ENCODE measurements around the gene OR11A1. TPM values are rescaled to one million over a fixed set of nuclear protein-coding genes. Genes with fewer than 3 reads are reported as not detected.

The OR11A1 gene
- polyA plus RNA-seq, result not detected

- Mint-ChIP-seq H3K4me3 (no peak within 1 kb of the TSS), H3K27ac (no peak within 1 kb of the TSS), H3K9me3 (no peaks in the 10 kb centered on the region), H3K27me3 (ENCODE audit: low read depth in 3 of 3) (peaks cover 0 to 5% (median 3%) of the 10 kb centered on the region in 3 donors), H3K4me1 (no peaks in the 10 kb centered on the region), H3K36me3 (no peaks in the 10 kb centered on the region)
- no peak for DNase-seq
Measured at GRCh38 chr6:29456971-29457370, at the start of gene OR11A1, which contains the start of gene OR2H1. TSS of gene OR11A1 (minus strand) at chr6:29457071. CDS start at chr6:29427641, 29,430 bp downstream. TSS of gene OR2H1 (plus strand) at chr6:29457155. CDS start at chr6:29461770, 4,615 bp downstream.

DNA sequence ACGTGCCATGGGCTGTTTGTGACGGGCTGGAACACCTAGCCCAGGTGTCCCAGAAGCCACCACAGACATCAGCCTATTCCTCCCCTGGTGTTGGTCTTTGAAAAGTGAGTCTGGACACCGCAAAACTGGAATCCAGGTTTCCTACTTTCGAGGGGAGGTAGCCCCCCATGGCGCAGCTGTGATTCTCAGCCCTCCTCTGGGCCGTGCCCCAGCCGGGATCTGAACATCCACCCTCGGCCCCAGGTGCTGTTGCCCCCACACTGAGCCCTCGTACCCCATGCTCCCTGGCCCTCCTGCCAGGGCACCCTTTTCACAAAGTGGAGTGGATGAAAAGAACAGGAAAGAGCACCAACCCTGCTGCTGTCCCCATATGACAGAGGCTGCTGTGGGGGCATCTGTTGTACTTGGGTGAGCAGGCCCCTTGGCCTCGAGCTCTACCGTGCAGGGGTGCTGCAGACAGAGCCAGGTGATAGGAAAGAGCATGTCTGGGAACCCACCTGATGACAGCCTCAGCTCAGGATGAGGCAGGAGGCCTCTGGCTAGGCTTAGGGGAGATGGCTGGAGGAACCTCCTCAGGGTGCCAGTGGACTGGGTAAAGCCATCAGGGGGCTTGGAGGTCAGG is 49.7 kb upstream of the OR11A1 start:
- Mint-ChIP-seq H3K4me1 (no peaks in the 10 kb centered on the region), H3K36me3 (no peaks in the 10 kb centered on the region), H3K27me3 (ENCODE audit: low read depth in 3 of 3) (peaks cover 4 to 7% (median 7%) of the 10 kb centered on the region in 3 donors), H3K4me3 (no peak overlapping the region), H3K27ac (no peak overlapping the region), H3K9me3 (no peaks in the 10 kb centered on the region)
- no peak for DNase-seq

GRCh38 chr6:29505808-29506207 is 48.9 kb upstream of the OR11A1 start:
- no peaks in the 10 kb centered on the region for H3K4me1 Mint-ChIP-seq
- no peak overlapping the region for H3K4me3 Mint-ChIP-seq
- DNase-seq, result no peak
- H3K36me3 Mint-ChIP-seq, result no peaks in the 10 kb centered on the region
- H3K27ac Mint-ChIP-seq, result no peak overlapping the region
- H3K27me3 Mint-ChIP-seq (ENCODE audit: low read depth in 3 of 3), result peaks cover 4 to 8% (median 7%) of the 10 kb centered on the region in 3 donors
- no peaks in the 10 kb centered on the region for H3K9me3 Mint-ChIP-seq

DNA sequence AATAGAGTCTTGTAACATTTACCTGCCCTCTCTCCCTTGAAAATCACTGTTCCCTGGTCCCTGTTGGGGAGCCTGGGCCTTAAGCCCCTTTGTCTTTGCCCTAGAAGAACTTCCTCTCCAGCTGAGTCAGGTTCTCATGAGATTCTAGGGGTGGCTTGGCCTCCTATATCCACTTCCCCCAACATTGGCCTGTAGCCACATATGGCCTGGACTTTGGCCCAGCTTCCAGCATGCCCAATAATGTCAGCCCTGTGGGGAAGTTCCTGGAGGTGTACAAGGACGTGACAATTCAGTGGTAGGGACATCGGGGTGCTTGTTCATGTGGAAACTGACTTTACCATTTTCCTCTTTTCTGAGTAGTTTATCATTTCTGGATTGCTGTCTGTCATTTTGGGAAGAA is 48.1 kb upstream of the OR11A1 start:
- peaks cover 4 to 7% (median 7%) of the 10 kb centered on the region in 3 donors for H3K27me3 Mint-ChIP-seq (ENCODE audit: low read depth in 3 of 3)
- no peaks in the 10 kb centered on the region for H3K4me1 Mint-ChIP-seq
- H3K36me3 Mint-ChIP-seq, result no peaks in the 10 kb centered on the region
- no peaks in the 10 kb centered on the region for H3K9me3 Mint-ChIP-seq
- no peak overlapping the region for H3K4me3 Mint-ChIP-seq
- DNase-seq, result no peak
- no peak overlapping the region for H3K27ac Mint-ChIP-seq

- no peaks in the 10 kb centered on the region for H3K36me3 Mint-ChIP-seq
- no peak for DNase-seq
- H3K27ac Mint-ChIP-seq, result no peak overlapping the region
- no peaks in the 10 kb centered on the region for H3K4me1 Mint-ChIP-seq
- H3K9me3 Mint-ChIP-seq, result no peaks in the 10 kb centered on the region
- H3K27me3 Mint-ChIP-seq (ENCODE audit: low read depth in 3 of 3), result peaks cover 2 to 7% (median 4%) of the 10 kb centered on the region in 3 donors
- no peak overlapping the region for H3K4me3 Mint-ChIP-seq
Measured at GRCh38 chr6:29502597-29502996, 45.7 kb upstream of the OR11A1 start.

- Mint-ChIP-seq H3K36me3 (no peaks in the 10 kb centered on the region), H3K9me3 (no peaks in the 10 kb centered on the region), H3K27me3 (ENCODE audit: low read depth in 3 of 3) (peaks cover 2 to 7% (median 7%) of the 10 kb centered on the region in 3 donors), H3K27ac (no peak overlapping the region), H3K4me3 (no peak overlapping the region), H3K4me1 (no peaks in the 10 kb centered on the region)
- DNase-seq, result no peak
Measured at GRCh38 chr6:29502181-29502580, 45.3 kb upstream of the OR11A1 start.

GRCh38 chr6:29501106-29501505 is 44.2 kb upstream of the OR11A1 start:
- Mint-ChIP-seq H3K27ac (no peak overlapping the region), H3K36me3 (no peaks in the 10 kb centered on the region), H3K4me3 (no peak overlapping the region), H3K27me3 (ENCODE audit: low read depth in 3 of 3) (peaks cover 2 to 7% (median 7%) of the 10 kb centered on the region in 3 donors), H3K4me1 (no peaks in the 10 kb centered on the region), H3K9me3 (peaks cover 0 to 2% (median 0%) of the 10 kb centered on the region in 6 donors)
- no peak for DNase-seq

DNA sequence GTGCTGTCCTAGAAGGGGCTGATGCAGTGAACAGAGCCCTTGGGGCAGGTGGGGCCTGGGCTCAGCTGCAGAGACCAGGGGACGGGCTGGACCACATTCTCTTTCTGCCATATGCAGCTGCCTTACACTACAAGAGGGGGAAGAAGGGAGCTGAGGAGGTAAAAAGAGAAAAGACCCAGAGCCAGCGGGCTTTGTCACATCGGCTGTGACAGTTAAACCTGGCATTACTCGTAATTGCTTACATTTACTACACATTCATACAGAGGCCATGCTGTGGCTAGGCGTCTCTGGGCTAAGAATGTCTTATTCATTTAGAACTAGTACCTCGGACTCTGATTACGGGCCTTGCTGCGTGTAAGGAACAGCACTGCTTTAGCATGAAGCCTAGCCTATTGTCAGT is 43.7 kb upstream of the OR11A1 start:
- H3K4me1 Mint-ChIP-seq, result no peaks in the 10 kb centered on the region
- H3K4me3 Mint-ChIP-seq, result no peak overlapping the region
- H3K27ac Mint-ChIP-seq, result no peak overlapping the region

GRCh38 chr6:29499704-29500103 is 42.8 kb upstream of the OR11A1 start:
- H3K27ac Mint-ChIP-seq, result no peak overlapping the region
- H3K9me3 Mint-ChIP-seq, result peaks cover 0 to 2% (median 0%) of the 10 kb centered on the region in 6 donors
- DNase-seq, result no peak
- H3K36me3 Mint-ChIP-seq, result no peaks in the 10 kb centered on the region
- peaks cover 3 to 7% (median 6%) of the 10 kb centered on the region in 3 donors for H3K27me3 Mint-ChIP-seq (ENCODE audit: low read depth in 3 of 3)
- H3K4me3 Mint-ChIP-seq, result no peak overlapping the region
- no peaks in the 10 kb centered on the region for H3K4me1 Mint-ChIP-seq

More for the DNA sequence above, 43.7 kb upstream of the OR11A1 start:
- Mint-ChIP-seq H3K9me3 (peaks cover 0 to 2% (median 0%) of the 10 kb centered on the region in 6 donors), H3K36me3 (no peaks in the 10 kb centered on the region), H3K27me3 (ENCODE audit: low read depth in 3 of 3) (peaks cover 2 to 7% (median 7%) of the 10 kb centered on the region in 3 donors)
- DNase-seq, result no peak

DNA sequence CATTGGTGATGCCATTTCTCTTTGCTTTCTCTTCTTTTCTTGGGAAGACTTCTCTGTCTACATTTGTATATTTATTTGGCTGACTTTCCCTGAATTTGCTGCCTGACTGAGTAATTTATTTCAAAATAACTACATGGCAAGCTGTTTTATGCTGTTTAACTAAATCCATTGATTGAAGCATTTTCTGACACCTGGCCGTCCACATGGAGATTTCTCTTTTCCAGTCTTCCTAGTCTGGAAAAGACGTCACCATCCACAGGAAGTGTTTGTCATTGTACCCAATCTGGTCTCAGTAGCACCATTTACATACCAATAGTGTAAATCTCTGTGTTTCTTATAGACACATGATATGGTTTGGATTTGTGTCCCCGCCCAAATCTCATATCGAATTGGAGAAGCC is 40.1 kb upstream of the OR11A1 start:
- Mint-ChIP-seq H3K4me1 (no peaks in the 10 kb centered on the region), H3K27me3 (ENCODE audit: low read depth in 3 of 3) (peaks cover 4 to 6% (median 6%) of the 10 kb centered on the region in 3 donors), H3K27ac (no peak overlapping the region), H3K4me3 (no peak overlapping the region), H3K9me3 (peaks cover 0 to 2% (median 0%) of the 10 kb centered on the region in 6 donors), H3K36me3 (no peaks in the 10 kb centered on the region)
- no peak for DNase-seq

DNA sequence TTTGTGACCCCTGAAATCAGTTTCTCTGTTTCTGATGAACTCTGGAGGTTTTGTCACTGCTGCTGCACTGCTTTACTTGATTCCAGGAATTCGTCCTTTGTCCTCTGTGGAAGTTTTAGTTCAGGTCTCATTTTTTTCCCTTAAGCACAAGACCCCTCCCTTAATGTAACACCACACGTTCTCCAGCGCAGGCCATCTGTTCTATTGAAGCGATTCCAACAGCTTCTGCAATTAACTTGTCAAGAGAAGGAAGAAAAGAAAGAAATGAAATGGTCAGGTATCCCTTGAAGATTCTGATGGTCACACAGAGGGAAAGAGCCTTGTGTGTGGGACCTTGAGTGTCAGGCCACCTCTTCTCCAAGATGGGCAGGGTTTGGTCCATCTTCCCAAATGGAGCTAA is 38.7 kb upstream of the OR11A1 start:
- Mint-ChIP-seq H3K4me1 (no peaks in the 10 kb centered on the region), H3K27ac (no peak overlapping the region), H3K9me3 (peaks cover 0 to 2% (median 0%) of the 10 kb centered on the region in 6 donors), H3K4me3 (no peak overlapping the region), H3K36me3 (no peaks in the 10 kb centered on the region), H3K27me3 (ENCODE audit: low read depth in 3 of 3) (peaks cover 4 to 6% (median 6%) of the 10 kb centered on the region in 3 donors)
- DNase-seq, result no peak

DNA sequence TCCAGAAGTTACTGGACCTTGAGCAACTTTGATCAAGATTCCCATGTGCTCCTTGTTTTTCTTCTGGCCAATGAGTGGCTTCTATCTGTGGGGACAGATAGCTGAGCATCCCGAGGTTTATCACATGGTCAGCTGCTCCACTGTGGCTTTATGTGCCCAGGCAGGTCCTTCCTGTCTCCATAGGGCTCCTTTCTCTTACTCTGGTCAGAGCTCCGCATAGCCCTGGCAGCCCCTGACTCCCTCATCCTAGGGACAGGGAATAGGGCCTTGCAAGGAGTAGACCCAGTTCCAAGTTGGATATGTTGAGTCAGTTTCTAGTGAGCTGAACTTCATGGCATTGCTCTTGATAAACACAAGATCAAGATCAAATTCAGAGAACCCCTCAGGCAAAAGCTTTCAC is 37.3 kb upstream of the OR11A1 start:
- no peaks in the 10 kb centered on the region for H3K4me1 Mint-ChIP-seq
- no peak overlapping the region for H3K4me3 Mint-ChIP-seq
- H3K9me3 Mint-ChIP-seq, result peaks cover 0 to 2% (median 0%) of the 10 kb centered on the region in 6 donors
- H3K36me3 Mint-ChIP-seq, result no peaks in the 10 kb centered on the region
- DNase-seq, result no peak
- H3K27me3 Mint-ChIP-seq (ENCODE audit: low read depth in 3 of 3), result peaks cover 4 to 7% (median 6%) of the 10 kb centered on the region in 3 donors
- no peak overlapping the region for H3K27ac Mint-ChIP-seq

- Mint-ChIP-seq H3K27me3 (ENCODE audit: low read depth in 3 of 3) (peaks cover 2 to 7% (median 4%) of the 10 kb centered on the region in 3 donors), H3K36me3 (no peaks in the 10 kb centered on the region), H3K4me3 (no peak overlapping the region), H3K4me1 (no peaks in the 10 kb centered on the region), H3K9me3 (peaks cover 0 to 2% (median 0%) of the 10 kb centered on the region in 6 donors), H3K27ac (no peak overlapping the region)
- DNase-seq, result no peak
Measured at GRCh38 chr6:29493261-29493660, 36.4 kb upstream of the OR11A1 start.

DNA sequence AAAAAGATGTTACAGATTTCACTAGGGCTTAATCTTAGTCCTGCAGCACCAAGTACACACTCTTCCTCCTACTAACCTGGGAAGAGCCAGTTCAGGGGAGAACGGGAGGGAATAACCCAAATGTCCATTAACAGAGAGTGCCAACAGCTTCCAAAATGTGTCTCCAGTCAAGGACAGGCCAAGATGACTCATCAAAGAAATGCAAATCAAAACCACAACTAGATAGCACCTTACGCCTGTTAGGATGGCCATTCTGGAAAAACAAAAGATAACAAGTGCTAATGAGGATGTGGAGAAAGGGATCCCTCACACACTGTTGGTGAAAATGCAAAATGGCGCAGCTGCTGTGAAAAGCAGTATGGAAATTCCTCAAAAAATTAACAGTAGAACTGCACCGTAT is 34.7 kb upstream of the OR11A1 start:
- H3K4me1 Mint-ChIP-seq, result no peaks in the 10 kb centered on the region
- H3K4me3 Mint-ChIP-seq, result no peak overlapping the region
- H3K27ac Mint-ChIP-seq, result no peak overlapping the region
- H3K27me3 Mint-ChIP-seq (ENCODE audit: low read depth in 3 of 3), result peaks cover 5 to 7% (median 5%) of the 10 kb centered on the region in 3 donors
- peaks cover 0 to 2% (median 0%) of the 10 kb centered on the region in 6 donors for H3K9me3 Mint-ChIP-seq
- no peak for DNase-seq
- no peaks in the 10 kb centered on the region for H3K36me3 Mint-ChIP-seq

GRCh38 chr6:29490552-29490951 is 33.7 kb upstream of the OR11A1 start:
- no peaks in the 10 kb centered on the region for H3K36me3 Mint-ChIP-seq
- H3K4me1 Mint-ChIP-seq, result no peaks in the 10 kb centered on the region
- no peak overlapping the region for H3K27ac Mint-ChIP-seq
- peaks cover 5 to 9% (median 5%) of the 10 kb centered on the region in 3 donors for H3K27me3 Mint-ChIP-seq (ENCODE audit: low read depth in 3 of 3)
- DNase-seq, result no peak
- no peaks in the 10 kb centered on the region for H3K9me3 Mint-ChIP-seq
- H3K4me3 Mint-ChIP-seq, result no peak overlapping the region

Data from immature natural killer cell (primary cell).